C4-2B (cell line): ENCODE measurements around the gene CPSF4.

ENCODE experiments used
- CTCF ChIP-seq: fragments of 450-650 bp; conservative IDR thresholded peaks from 2 replicates; pipeline ENCODE4 v1.5.1; 2017; ENCODE audit warnings: mild to moderate bottlenecking
- ZFX ChIP-seq: fragments of 450-650 bp; IDR thresholded peaks from 2 replicates; pipeline ENCODE4 v1.6.1; 2017

- TF ChIP-seq CTCF (no peak), ZFX (no peak)
These were observed 33.8 kb upstream of the CPSF4 start for GRCh38 chr7:99404977-99405320.
